ENCODE results near the gene POFUT2.

Gene POFUT2

DNA sequence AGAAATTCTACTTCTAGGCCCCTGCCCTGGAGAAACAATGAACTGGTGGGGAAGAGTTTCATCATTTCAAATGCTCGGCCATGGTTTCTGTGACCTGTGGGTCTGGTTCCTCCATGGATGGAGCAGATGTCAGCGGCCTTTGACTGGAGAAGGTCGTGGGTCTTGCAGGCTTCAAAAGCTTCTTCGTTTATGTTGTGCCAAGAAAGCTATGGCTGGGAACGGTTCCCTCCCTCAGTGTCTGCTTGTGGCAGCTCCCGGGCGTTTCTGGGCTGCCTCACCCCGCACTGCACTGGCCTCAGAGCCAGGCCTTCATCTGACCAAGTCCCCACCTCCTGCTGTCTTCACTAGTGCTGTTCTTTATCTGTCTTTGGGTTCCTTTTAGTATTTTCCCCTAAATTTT lies 46.4 kb upstream of the POFUT2 start:
- H3K4me3 ChIP-seq (ENCODE audit: low read depth, low read length): no peak overlapping the region
- TF ChIP-seq, protein P1, sequence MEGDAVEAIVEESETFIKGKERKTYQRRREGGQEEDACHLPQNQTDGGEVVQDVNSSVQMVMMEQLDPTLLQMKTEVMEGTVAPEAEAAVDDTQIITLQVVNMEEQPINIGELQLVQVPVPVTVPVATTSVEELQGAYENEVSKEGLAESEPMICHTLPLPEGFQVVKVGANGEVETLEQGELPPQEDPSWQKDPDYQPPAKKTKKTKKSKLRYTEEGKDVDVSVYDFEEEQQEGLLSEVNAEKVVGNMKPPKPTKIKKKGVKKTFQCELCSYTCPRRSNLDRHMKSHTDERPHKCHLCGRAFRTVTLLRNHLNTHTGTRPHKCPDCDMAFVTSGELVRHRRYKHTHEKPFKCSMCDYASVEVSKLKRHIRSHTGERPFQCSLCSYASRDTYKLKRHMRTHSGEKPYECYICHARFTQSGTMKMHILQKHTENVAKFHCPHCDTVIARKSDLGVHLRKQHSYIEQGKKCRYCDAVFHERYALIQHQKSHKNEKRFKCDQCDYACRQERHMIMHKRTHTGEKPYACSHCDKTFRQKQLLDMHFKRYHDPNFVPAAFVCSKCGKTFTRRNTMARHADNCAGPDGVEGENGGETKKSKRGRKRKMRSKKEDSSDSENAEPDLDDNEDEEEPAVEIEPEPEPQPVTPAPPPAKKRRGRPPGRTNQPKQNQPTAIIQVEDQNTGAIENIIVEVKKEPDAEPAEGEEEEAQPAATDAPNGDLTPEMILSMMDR (IDR thresholded peaks at IDR 0.05; ENCODE audit: control insufficient read depth, extremely low read depth, insufficient read depth): no peak
- DNase-seq (ENCODE audit: low read depth): no peak

DNA sequence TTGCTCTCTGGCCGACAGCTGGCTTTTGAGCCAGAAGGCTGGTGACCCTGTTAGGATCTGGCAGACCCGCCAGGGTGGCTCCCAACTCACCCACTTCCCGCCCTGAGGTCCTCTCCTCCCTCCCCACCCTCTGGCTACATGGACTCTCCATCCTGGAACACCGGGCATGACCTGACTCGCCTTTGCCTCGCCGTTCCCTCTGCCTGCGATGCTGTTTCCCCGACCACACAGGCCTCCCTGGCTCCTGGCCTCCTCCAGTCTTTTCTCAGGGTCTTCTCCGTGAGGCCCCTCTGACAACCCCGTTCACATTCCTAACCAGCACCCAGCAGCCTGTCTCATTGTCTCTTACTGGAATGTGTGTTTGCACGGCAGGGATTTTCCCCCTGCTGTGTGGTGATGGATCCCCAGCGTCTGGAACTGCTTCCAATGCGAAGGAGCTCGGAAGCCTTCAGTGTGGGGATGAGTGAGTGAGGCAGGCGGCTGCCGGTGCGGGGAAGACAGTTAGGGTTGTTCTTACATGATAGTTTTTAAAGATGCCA lies 46.0 kb upstream of the POFUT2 start:
- TF ChIP-seq, protein P1 (IDR thresholded peaks at IDR 0.05; ENCODE audit: control insufficient read depth, extremely low read depth, insufficient read depth): no peak
- no peak for DNase-seq (ENCODE audit: low read depth)

DNA sequence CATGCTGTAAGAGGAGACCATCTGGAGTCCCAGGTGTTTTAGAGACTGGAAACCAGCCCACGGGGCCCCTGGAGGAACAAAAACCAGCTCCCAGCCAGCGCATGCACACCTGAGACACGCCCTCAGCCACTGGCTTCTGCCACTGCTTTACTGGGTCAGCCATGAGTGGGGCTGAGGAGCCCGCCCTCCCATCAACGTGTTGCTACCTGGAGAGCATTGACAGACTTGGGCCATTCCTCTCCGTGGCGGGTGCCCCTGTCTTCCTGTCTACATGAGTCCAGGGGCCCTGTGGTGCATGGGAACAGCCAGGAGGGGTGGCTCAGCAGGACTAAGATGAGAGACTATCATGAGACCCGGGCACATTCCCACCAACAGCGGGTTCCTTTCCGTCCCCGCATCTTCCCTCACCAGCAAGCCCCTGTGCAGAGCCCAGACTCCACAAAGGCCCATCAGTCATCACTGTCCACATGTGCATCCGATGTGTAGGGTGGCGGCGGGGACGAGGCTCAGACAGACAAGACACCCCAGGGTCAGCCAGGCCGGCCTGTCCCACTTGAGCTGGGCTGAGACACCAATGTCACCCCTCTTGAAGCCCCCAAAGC lies 45.4 kb upstream of the POFUT2 start:
- DNase-seq (ENCODE audit: low read depth): no peak
- H3K4me3 ChIP-seq (ENCODE audit: low read depth, low read length): no peak overlapping the region
- TF ChIP-seq, protein P1 (IDR thresholded peaks at IDR 0.05; ENCODE audit: control insufficient read depth, extremely low read depth, insufficient read depth): no peak

More for the DNA sequence above, 46.0 kb upstream of the POFUT2 start:
- H3K4me3 ChIP-seq (ENCODE audit: low read depth, low read length): no peak overlapping the region

DNA sequence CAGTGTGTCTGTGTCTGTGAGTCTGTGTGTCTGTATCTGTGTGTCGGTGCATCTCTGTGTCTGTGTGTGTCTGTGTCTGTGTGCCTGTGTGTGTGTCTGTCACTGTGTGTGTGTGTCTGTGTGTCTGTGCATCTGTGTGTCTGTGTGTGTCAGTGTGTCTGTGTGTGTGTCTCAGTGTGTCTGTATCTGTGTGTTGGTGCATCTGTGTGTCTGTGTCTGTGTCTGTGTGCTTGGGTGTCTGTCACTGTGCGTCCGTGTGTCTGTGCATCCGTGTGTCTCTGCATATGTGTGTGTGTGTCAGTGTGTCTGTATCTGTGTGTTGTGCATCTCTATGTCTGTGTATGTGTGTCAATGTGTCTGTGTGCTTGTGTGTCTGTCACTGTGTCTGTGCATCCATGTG lies 44.7 kb upstream of the POFUT2 start:
- no peak overlapping the region for H3K4me3 ChIP-seq (ENCODE audit: low read depth, low read length)
- DNase-seq (ENCODE audit: low read depth): no peak
- TF ChIP-seq, protein P1 (IDR thresholded peaks at IDR 0.05; ENCODE audit: control insufficient read depth, extremely low read depth, insufficient read depth): no peak

GRCh38 chr21:45331531-45332147 lies 43.9 kb upstream of the POFUT2 start:
- no peak for DNase-seq (ENCODE audit: low read depth)
- TF ChIP-seq, protein P1 (IDR thresholded peaks at IDR 0.05; ENCODE audit: control insufficient read depth, extremely low read depth, insufficient read depth): no peak

GRCh38 chr21:45330851-45331261 lies 43.2 kb upstream of the POFUT2 start:
- TF ChIP-seq, protein P1 (IDR thresholded peaks at IDR 0.05; ENCODE audit: control insufficient read depth, extremely low read depth, insufficient read depth): no peak
- DNase-seq (ENCODE audit: low read depth): no peak
- no peak overlapping the region for H3K4me3 ChIP-seq (ENCODE audit: low read depth, low read length)

More at GRCh38 chr21:45331531-45332147, 43.9 kb upstream of the POFUT2 start:
- no peak overlapping the region for H3K4me3 ChIP-seq (ENCODE audit: low read depth, low read length)
